GM12892 (cell line): ENCODE data around the gene PTMS.

ENCODE experiments used
- POLR2A ChIP-seq: IDR thresholded peaks from 2 replicates; pipeline ENCODE4 v1.6.1; 2011; ENCODE audit warnings: low read depth, low read length, control low read depth
- POLR2AphosphoS5 ChIP-seq: IDR thresholded peaks from 2 replicates; pipeline ENCODE4 v1.6.1; 2011; ENCODE audit warnings: low read depth, low read length, control low read depth
- TAF1 ChIP-seq: IDR thresholded peaks from 2 replicates; pipeline ENCODE4 v1.6.1; 2011; ENCODE audit warnings: low read depth, mild to moderate bottlenecking, control low read depth, low read length, borderline replicate concordance

GRCh38 chr12:6734506-6735387 lies 31.4 kb upstream of the PTMS start:
- no peak for TF ChIP-seq POLR2A
- TF ChIP-seq POLR2AphosphoS5: no peak
- no peak for TF ChIP-seq TAF1
